8988T (cell line): ENCODE results near the gene NREP.

ENCODE experiments used
- DNase-seq: peaks from one replicate; pipeline ENCODE4 v3.0.0; 2011

Gene NREP

DNA sequence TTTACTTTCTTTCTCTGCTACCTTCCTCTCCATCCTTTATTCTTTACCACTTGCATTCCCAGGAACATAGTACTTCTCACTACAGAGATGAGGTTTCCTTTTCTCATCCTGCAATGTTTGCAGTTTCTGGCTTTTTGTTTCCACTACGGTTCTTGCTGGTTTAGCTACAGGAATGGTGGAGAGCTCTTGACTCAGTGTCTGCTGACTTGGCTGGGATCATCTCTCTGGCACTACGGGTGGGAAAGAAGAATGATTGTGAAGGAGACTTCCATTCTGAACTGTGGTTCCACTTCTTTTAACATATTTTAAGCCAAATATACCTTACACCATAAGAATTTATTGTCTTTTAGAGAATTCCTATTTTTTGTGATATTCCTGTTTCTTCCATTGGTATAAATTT lies 65.1 kb downstream of the NREP start:
- DNase-seq, result no peak

GRCh38 chr5:111691508-111691907 lies 65.5 kb downstream of the NREP start:
- no peak for DNase-seq

DNA sequence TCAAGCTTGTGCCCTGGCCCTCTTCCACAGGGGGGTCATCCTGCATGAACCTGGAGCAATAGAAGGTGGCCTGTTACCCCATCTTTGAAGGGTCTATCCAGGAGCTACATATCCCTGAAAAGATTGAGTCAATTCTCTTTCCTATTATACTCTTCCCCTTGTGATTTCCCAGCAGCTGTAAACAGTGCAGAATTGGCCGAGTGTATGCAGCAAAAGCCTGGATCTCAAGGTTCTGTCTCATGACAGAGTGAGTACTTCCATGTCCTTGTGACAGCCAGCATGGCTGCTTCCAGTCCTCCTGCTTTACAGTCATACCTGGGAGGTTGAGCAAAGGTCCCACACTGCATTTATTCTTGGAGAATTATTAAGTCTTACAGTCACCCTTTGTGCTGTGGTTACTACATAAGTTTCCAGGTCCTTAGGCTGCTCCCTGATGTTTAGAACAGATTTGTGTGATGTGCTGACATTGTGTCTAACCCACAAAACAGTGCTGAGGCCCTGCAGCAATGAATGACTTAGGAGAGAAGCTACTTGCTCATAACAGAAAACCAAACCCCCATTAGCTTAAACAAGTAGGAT lies 67.5 kb downstream of the NREP start:
- DNase-seq, result no peak

DNA sequence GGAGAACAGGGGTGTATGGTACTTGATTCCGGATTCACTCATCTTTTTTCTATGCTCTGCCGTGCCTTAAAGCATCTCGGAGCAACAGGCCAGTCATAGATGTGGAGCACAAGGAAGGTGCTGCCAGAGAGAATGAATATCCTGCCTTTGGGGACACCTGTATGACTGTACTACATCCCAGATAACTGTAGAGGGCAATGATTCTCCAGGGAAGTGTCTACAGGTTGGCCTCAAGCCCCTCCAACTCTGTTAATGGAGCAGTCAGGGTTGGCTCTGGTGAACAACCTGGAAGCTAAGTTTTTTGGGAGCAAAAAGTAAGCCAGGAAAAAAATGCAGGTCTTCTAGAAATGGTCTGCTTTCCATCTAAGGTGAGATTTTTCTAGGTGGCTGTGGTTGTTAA lies 71.0 kb downstream of the NREP start:
- no peak for DNase-seq

DNA sequence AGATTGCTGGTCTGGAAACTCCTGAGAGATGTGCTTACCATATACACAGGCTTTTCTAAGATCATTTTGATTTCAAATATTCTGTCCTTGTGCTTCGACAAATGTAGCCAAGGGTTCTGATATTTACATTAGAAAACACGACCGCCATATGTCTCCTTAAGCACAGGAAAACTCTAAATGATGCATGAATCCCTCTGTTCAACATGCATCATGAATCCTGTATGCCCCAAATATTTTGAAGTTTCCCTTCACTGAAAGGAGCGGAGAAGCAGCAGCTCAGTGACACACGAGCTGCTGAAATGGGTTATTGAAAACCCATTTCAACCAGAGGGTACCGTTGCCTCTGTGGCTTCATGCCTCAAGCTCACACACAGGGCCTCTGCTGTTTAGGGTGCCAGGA lies 74.4 kb downstream of the NREP start:
- no peak for DNase-seq

- no peak for DNase-seq
Observed at GRCh38 chr5:111682121-111682520, 74.9 kb downstream of the NREP start.

DNA sequence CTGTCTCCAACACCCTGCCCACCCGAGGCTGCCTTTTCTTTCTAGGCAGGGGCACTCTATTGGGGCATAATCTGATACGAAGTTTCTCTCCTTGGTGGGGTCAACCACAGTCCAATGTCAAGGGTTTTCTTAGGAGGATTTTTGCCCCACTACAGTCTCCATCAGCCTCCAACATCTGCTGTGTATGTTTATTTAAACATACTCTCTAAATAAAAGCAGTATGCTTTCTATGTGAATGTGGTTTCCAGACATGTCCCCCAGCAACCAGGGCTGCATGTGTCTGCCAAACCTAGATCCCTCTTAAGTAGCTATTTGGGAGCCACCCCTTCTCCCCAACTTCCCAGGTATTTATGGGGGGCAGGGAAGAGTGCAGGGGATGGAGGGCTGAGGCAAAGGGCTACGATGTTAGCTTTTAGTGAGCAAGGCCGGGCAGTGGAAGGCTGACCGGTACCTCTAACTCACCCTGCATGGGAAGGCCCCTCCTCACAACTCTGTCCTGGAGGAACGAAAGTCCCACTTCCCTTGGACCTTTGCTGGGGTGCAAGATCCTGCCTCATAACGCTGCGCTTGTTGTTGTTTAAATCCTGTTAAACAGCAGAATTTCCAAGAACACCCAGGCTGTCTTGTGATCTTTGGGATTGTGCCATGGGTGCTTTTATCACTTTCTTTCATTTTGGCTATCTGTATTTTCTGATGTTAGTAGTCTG lies 75.4 kb downstream of the NREP start:
- DNase-seq, result no peak

DNA sequence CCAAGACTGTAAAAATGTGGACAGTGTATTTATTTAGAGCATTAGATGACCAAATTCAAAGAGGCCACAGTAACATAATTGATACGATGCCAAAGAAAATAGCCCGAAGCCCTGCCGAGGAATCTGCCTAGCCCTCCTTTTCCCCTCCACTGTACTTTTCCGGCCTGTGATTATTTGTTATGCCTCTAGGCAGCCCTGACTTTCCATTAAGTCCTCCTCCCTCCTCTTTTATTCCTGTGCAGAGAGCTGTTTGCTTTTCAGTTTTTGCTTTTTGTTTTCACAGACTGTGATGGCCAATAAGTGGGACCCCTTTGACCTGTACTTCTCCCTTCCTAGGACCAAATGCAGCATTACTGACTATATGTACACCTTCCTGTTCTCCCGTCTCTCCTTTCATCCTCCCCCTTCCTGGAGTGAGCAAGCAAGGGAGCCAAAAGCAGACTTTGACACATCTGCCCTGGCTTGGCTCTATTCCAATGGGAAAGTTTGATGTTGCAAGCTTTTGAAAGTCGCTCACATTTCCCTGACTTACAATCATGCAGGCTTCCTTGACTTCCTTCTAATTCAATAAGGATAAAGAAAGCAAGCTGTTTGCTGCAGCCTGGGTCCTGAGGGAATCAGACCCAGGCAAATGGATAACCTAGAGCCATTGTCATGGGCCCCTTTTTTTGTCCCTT lies 76.1 kb downstream of the NREP start:
- DNase-seq, result no peak

- DNase-seq, result no peak
Observed at GRCh38 chr5:111679611-111680010, 77.4 kb downstream of the NREP start.
